Measurements from ENCODE around the gene ARHGDIG. TPM values are rescaled to one million over a fixed set of nuclear protein-coding genes. Genes with fewer than 3 reads are reported as not detected.

ARHGDIG gene
- total RNA-seq, 6 experiments from 2014 or later = not detected

GRCh38 chr16:249431-249830, 31.0 kb upstream of the ARHGDIG start:
- peak in 1 of 3 donors; percentile 37 for DNase-seq
- peaks cover 0 to 17% (median 1%) of the 10 kb centered on the region in 4 donors for H3K36me3 ChIP-seq
- no peak overlapping the region for H3K4me3 ChIP-seq
- H3K4me1 ChIP-seq = no peaks in the 10 kb centered on the region
- TF ChIP-seq CTCF (IDR thresholded peaks at IDR 0.05) = no peak
- no peak for TF ChIP-seq POLR2A (IDR thresholded peaks at IDR 0.05)
- H3K27ac ChIP-seq = no peak overlapping the region
- H3K27me3 ChIP-seq = no peaks in the 10 kb centered on the region
- intact Hi-C loops (cut with DNase I) = no loop called here
- ATAC-seq = no peak
- no peaks in the 10 kb centered on the region for H3K9me3 ChIP-seq
- 77% methylated on average over 3 of the region's 12 CpGs for WGBS (ENCODE audit: insufficient coverage, low coverage, low lambda C conversion rate, missing lambda C conversion rate)

- Histone ChIP-seq H3K27me3 (no peaks in the 10 kb centered on the region), H3K27ac (peak overlapping the region in 1 of 3 donors; percentile 25), H3K4me1 (no peaks in the 10 kb centered on the region), H3K36me3 (peaks cover 0 to 21% (median 8%) of the 10 kb centered on the region in 4 donors), H3K4me3 (no peak overlapping the region), H3K9me3 (no peaks in the 10 kb centered on the region)
- ATAC-seq = peak; percentile 22 to 52 (median 42)
- WGBS (ENCODE audit: insufficient coverage, low coverage, low lambda C conversion rate, missing lambda C conversion rate) = 51% methylated on average over 22 of the region's 30 CpGs
- no peak for DNase-seq
- intact Hi-C loops (cut with DNase I) = no loop called here
- TF ChIP-seq POLR2A (IDR thresholded peaks at IDR 0.05) (no peak), CTCF (IDR thresholded peaks at IDR 0.05) (no peak)
Measured at GRCh38 chr16:252366-253337, 27.7 kb upstream of the ARHGDIG start.

- whole genome bisulfite sequencing (ENCODE audit: insufficient coverage, low coverage, low lambda C conversion rate, missing lambda C conversion rate) = 75% methylated on average over 6 of the region's 6 CpGs
- ATAC-seq = no peak
- Histone ChIP-seq H3K4me1 (no peaks in the 10 kb centered on the region), H3K27me3 (no peaks in the 10 kb centered on the region), H3K27ac (no peak overlapping the region), H3K4me3 (no peak overlapping the region), H3K9me3 (no peaks in the 10 kb centered on the region), H3K36me3 (peaks cover 0 to 21% (median 8%) of the 10 kb centered on the region in 4 donors)
- intact Hi-C loops (cut with DNase I) = no loop called here
- DNase-seq = no peak
- TF ChIP-seq POLR2A (IDR thresholded peaks at IDR 0.05) = no peak
- TF ChIP-seq CTCF (IDR thresholded peaks at IDR 0.05) = no peak
Measured at GRCh38 chr16:253833-254232, 26.6 kb upstream of the ARHGDIG start.

- no peaks in the 10 kb centered on the region for H3K9me3 ChIP-seq
- no peaks in the 10 kb centered on the region for H3K27me3 ChIP-seq
- ATAC-seq (no peak), DNase-seq (no peak)
- intact Hi-C loops (cut with DNase I) = no loop called here
- no peak overlapping the region for H3K27ac ChIP-seq
- H3K36me3 ChIP-seq = peaks cover 0 to 21% (median 9%) of the 10 kb centered on the region in 4 donors
- no peak overlapping the region for H3K4me3 ChIP-seq
- 91% methylated on average over 21 of the region's 25 CpGs for WGBS (ENCODE audit: insufficient coverage, low coverage, low lambda C conversion rate, missing lambda C conversion rate)
- TF ChIP-seq POLR2A (IDR thresholded peaks at IDR 0.05) (no peak), CTCF (IDR thresholded peaks at IDR 0.05) (no peak)
- no peaks in the 10 kb centered on the region for H3K4me1 ChIP-seq
Measured at GRCh38 chr16:254461-254860, 25.9 kb upstream of the ARHGDIG start.

Measured in right lobe of liver (tissue), 6 donors.